ENCODE results near the gene TNS4.

Gene TNS4

GRCh38 chr17:40461732-40462342, 39.6 kb downstream of the TNS4 start:
- no peak for DNase-seq (ENCODE audit: low spot score)
- no peak overlapping the region for H3K27ac Mint-ChIP-seq
- peaks cover 3% of the 10 kb centered on the region for H3K4me1 Mint-ChIP-seq (ENCODE audit: low read depth)

DNA sequence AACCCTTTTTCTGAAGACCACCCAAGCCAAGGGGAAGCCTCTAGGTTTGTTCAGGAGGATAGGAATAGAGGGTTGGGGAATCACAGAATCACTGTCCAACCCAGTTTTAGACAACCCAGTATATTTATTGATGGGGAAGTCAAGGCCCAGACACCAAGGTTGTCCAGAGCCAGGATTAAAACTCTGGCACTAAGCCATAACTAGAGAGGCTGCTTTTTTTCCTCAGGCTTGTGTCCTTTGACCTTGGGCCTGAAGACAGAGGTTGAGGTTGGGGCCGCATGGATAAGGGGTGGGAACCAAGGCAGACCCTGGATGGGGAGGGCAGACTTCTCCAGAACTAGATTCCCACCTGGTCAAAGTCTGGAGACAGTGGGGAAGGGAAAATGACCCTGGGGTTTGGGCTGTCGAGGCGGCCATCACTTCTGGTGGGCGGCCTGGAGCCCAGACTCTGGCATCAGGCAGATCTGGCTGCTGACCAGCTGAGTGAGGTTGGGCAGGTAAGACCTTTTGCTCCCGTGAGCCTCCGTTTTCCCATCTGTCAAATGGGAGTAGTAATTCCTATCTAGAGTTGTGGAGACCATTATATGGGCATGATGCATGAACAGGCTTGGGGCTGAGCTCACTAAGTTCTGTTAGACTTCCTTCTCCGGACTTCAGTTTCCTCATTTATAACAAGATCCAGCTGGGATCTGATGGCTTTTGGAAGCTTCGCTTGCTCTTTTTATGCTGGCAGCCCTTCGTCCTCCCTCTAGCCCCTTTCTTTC, 40.3 kb downstream of the TNS4 start:
- no peak overlapping the region for H3K4me3 Mint-ChIP-seq
- H3K27me3 Mint-ChIP-seq (ENCODE audit: low read depth) = no peaks in the 10 kb centered on the region
- no peak for DNase-seq (ENCODE audit: low spot score)
- H3K27ac Mint-ChIP-seq = no peak overlapping the region
- no peaks in the 10 kb centered on the region for H3K9me3 Mint-ChIP-seq
- peaks cover 2% of the 10 kb centered on the region for H3K4me1 Mint-ChIP-seq (ENCODE audit: low read depth)
- H3K36me3 Mint-ChIP-seq (ENCODE audit: low read depth) = peaks cover 24% of the 10 kb centered on the region

More at GRCh38 chr17:40461732-40462342, 39.6 kb downstream of the TNS4 start:
- peaks cover 17% of the 10 kb centered on the region for H3K36me3 Mint-ChIP-seq (ENCODE audit: low read depth)
- H3K27me3 Mint-ChIP-seq (ENCODE audit: low read depth) = no peaks in the 10 kb centered on the region
- H3K4me3 Mint-ChIP-seq = no peak overlapping the region
- H3K9me3 Mint-ChIP-seq = no peaks in the 10 kb centered on the region

DNA sequence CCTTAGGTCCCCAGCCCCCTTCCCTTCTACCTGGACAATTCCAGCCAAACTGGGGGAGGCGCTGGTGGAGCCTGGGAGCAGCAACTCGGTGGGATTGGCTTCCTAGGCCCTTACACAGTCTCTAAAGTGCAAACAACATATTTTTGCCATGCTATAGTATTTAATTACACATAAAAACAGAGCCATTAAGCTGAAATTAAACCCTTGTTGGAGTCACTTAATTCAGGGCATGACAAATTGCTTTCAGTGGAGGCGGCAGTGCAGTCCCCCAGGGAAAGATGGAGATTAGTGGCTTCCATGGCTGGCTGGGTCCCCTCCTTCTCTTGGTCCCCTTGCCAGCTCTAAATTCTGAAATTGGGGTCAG, 40.8 kb downstream of the TNS4 start:
- H3K4me1 Mint-ChIP-seq (ENCODE audit: low read depth) = no peaks in the 10 kb centered on the region
- H3K9me3 Mint-ChIP-seq = no peaks in the 10 kb centered on the region
- no peak overlapping the region for H3K27ac Mint-ChIP-seq
- no peak for DNase-seq (ENCODE audit: low spot score)
- H3K36me3 Mint-ChIP-seq (ENCODE audit: low read depth) = peaks cover 30% of the 10 kb centered on the region
- no peak overlapping the region for H3K4me3 Mint-ChIP-seq
- H3K27me3 Mint-ChIP-seq (ENCODE audit: low read depth) = no peaks in the 10 kb centered on the region

DNA sequence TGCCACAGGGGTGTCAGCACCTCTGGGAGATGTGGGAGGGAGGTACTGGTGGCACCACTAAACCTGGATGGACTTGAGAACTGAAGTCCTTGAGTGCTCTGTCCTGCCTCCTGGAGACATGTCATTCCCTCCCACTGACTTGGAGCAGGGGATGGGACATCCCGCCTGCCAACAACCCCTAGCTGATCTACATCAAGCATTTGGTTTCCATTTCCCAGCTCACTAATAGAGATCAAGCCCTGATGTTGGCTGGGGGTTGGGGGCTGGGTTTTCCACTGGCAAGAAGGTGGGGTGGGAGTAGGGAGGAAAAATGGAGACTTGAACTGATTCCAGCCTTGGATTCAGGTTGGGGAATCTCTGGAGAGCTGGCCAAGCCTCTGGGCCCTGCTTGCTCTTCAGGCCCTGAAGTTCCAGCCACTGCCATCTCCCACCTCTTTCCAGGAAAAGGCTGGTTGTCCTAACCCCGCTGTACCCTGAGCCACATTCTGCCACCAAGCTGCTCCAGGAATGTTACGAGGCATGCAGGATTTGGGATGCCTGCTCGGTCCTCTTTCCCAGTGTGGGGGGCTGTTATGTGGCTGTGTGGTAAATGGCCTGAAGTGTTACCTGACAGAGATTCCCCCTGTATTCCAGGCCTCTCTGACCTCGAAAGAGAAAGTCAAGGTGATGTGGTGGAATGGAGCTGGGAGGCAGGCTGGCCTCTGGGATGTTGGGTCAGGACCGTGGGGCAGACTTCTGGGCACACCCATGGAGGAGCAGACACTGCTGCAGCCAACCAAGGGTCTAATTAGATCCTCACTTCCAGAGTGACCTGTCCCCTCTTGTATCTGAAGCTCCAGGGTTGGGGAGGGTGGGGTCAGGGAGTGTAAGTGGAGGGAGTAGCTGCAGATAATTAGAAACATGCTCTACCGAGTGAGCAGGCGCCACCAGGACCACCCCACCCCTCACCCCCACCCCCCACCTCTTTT, 41.5 kb downstream of the TNS4 start:
- Mint-ChIP-seq H3K9me3 (no peaks in the 10 kb centered on the region), H3K36me3 (ENCODE audit: low read depth) (peaks cover 32% of the 10 kb centered on the region), H3K27ac (no peak overlapping the region), H3K4me3 (no peak overlapping the region), H3K27me3 (ENCODE audit: low read depth) (no peaks in the 10 kb centered on the region), H3K4me1 (ENCODE audit: low read depth) (no peaks in the 10 kb centered on the region)
- no peak for DNase-seq (ENCODE audit: low spot score)

DNA sequence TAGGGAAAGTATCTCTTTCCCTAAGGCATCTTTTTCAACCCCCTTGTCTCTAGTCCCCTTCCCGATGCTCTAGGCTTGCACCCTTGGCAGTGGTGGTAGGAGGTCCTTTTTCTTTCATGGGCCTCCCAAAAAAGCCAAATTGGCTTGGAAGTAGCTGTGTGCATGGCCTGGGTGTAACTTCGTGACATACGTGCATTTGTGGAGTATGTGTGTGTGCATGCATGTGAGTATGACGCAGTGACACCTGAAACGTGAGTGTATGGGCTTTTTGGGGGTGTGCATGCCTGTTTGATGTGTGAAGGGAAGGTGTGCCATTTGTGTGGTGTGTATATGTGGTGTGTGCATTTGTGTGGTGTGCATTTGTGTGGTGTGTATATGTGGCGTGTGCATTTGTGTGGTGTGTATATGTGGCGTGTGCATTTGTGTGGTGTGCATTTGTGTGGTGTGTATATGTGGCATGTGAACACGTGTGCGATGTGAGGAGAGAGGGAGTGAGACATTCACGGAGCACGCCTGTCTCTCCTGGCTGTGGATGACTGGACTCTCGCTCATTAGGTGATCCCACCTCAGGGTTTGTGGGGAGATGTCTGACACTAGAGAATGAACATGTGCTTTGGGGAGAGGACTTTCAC, 42.5 kb downstream of the TNS4 start:
- H3K4me1 Mint-ChIP-seq (ENCODE audit: low read depth) = no peaks in the 10 kb centered on the region
- peaks cover 41% of the 10 kb centered on the region for H3K36me3 Mint-ChIP-seq (ENCODE audit: low read depth)
- H3K27me3 Mint-ChIP-seq (ENCODE audit: low read depth) = no peaks in the 10 kb centered on the region
- no peak overlapping the region for H3K4me3 Mint-ChIP-seq
- no peaks in the 10 kb centered on the region for H3K9me3 Mint-ChIP-seq
- no peak for DNase-seq (ENCODE audit: low spot score)
- H3K27ac Mint-ChIP-seq = no peak overlapping the region

- Mint-ChIP-seq H3K4me1 (ENCODE audit: low read depth) (no peaks in the 10 kb centered on the region), H3K9me3 (no peaks in the 10 kb centered on the region), H3K27me3 (ENCODE audit: low read depth) (no peaks in the 10 kb centered on the region), H3K36me3 (ENCODE audit: low read depth) (peaks cover 48% of the 10 kb centered on the region), H3K4me3 (no peak overlapping the region), H3K27ac (peak overlapping the region; percentile 63)
- no peak for DNase-seq (ENCODE audit: low spot score)
Measured at GRCh38 chr17:40457964-40458791, 43.2 kb downstream of the TNS4 start.

DNA sequence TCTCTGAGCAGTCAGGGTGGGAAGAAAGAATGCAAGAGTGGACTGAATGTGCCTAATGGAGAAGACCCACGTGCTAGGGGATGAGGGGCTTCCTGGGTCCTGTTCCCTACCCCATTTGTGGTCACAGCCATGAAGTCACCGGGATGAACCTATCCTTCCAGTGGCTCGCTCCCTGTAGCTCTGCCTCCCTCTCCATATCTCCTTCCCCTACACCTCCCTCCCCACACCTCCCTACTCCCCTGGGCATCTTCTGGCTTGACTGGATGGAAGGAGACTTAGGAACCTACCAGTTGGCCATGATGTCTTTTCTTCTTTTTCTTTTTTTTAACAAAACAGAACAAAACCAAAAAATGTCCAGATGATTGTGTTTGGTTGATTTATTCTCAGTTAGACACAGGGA, 44.1 kb downstream of the TNS4 start:
- Mint-ChIP-seq H3K27me3 (ENCODE audit: low read depth) (no peaks in the 10 kb centered on the region), H3K9me3 (no peaks in the 10 kb centered on the region), H3K4me1 (ENCODE audit: low read depth) (no peaks in the 10 kb centered on the region), H3K27ac (no peak overlapping the region), H3K36me3 (ENCODE audit: low read depth) (peaks cover 52% of the 10 kb centered on the region), H3K4me3 (no peak overlapping the region)
- DNase-seq (ENCODE audit: low spot score) = no peak

GRCh38 chr17:40456396-40456951, 44.9 kb downstream of the TNS4 start:
- no peak for DNase-seq (ENCODE audit: low spot score)
- Mint-ChIP-seq H3K27me3 (ENCODE audit: low read depth) (no peaks in the 10 kb centered on the region), H3K4me3 (no peak overlapping the region), H3K4me1 (ENCODE audit: low read depth) (no peaks in the 10 kb centered on the region), H3K9me3 (no peaks in the 10 kb centered on the region), H3K36me3 (ENCODE audit: low read depth) (peaks cover 57% of the 10 kb centered on the region), H3K27ac (no peak overlapping the region)

- DNase-seq (ENCODE audit: low spot score) = no peak
- Mint-ChIP-seq H3K9me3 (no peaks in the 10 kb centered on the region), H3K4me1 (ENCODE audit: low read depth) (peaks cover 6% of the 10 kb centered on the region), H3K27ac (no peak overlapping the region), H3K36me3 (ENCODE audit: low read depth) (peaks cover 60% of the 10 kb centered on the region), H3K27me3 (ENCODE audit: low read depth) (no peaks in the 10 kb centered on the region), H3K4me3 (no peak overlapping the region)
Measured at GRCh38 chr17:40454613-40454995, 46.8 kb downstream of the TNS4 start.

DNA sequence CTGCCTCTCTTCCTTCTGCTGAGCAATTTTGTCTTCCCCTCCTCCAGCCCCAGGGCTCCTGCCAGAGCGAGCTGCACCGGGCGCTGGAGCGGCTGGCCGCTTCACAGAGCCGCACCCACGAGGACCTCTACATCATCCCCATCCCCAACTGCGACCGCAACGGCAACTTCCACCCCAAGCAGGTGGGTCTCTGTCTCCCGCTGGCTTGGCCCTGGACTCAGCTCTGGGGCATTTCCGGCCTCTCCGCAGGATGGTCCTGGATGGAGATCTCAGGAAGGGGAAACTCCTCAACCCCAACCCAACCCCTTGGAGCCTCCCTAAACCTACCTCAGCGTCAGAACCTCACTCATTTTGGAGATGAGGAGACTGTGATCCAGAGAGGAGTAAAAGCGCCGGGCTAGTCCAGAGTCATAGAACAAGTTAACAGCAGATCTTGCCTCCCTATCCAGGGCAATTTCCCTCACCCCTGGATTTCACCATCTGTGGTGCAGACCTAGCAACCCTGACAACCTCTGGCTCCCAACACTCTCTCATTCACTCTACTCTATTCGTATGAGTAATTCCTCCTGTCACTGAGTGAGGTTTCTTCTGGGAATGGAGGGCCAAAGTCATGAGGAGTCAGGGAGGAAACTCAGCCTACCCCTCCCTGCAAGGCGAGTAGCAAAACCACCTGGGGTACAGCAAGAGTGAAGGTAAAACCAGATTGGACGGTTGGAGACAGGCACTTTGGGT, 47.4 kb downstream of the TNS4 start:
- H3K27me3 Mint-ChIP-seq (ENCODE audit: low read depth) = no peaks in the 10 kb centered on the region
- H3K4me1 Mint-ChIP-seq (ENCODE audit: low read depth) = peaks cover 6% of the 10 kb centered on the region
- H3K36me3 Mint-ChIP-seq (ENCODE audit: low read depth) = peaks cover 57% of the 10 kb centered on the region
- no peak overlapping the region for H3K4me3 Mint-ChIP-seq
- no peak overlapping the region for H3K27ac Mint-ChIP-seq
- no peak for DNase-seq (ENCODE audit: low spot score)
- H3K9me3 Mint-ChIP-seq = no peaks in the 10 kb centered on the region

DNA sequence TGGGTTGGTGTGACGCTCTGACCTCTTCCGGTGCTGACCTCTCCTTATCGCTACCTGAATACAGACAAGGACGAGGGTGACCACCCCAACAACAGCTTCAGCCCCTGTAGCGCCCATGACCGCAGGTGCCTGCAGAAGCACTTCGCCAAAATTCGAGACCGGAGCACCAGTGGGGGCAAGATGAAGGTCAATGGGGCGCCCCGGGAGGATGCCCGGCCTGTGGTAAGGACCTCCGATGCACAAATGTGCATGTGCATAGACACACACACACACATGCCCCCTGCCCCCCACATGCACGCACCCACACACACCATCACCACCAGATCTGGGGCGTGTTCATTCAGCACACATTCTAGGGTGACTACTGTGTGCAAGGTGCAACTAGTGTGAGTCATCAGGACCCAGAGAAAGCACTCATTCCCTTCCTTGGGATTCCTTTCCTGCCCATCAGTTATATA, 48.5 kb downstream of the TNS4 start:
- Mint-ChIP-seq H3K4me3 (no peak overlapping the region), H3K27me3 (ENCODE audit: low read depth) (no peaks in the 10 kb centered on the region), H3K4me1 (ENCODE audit: low read depth) (peaks cover 16% of the 10 kb centered on the region), H3K36me3 (ENCODE audit: low read depth) (peaks cover 58% of the 10 kb centered on the region), H3K27ac (no peak overlapping the region), H3K9me3 (no peaks in the 10 kb centered on the region)
- no peak for DNase-seq (ENCODE audit: low spot score)

- Mint-ChIP-seq H3K4me1 (ENCODE audit: low read depth) (peaks cover 22% of the 10 kb centered on the region), H3K9me3 (no peaks in the 10 kb centered on the region), H3K36me3 (ENCODE audit: low read depth) (peaks cover 54% of the 10 kb centered on the region), H3K27me3 (ENCODE audit: low read depth) (no peaks in the 10 kb centered on the region), H3K27ac (no peak overlapping the region), H3K4me3 (no peak overlapping the region)
- DNase-seq (ENCODE audit: low spot score) = peak; percentile 55
Measured at GRCh38 chr17:40452216-40452787, 49.1 kb downstream of the TNS4 start.

All from T-helper 2 cell treated with Interferon-gamma antibody and Interleukin-4, amounts not matched to agents 5 μg/mL and 100 μg/mL, for 36 hours (primary cell).